GM18868 (cell line): ENCODE data around the gene GRM7.
A peak's percentile ranks its signal among the peaks of the same experiment; 100 is the strongest.

Source experiments
- ATAC-seq: cut with Tn5 transposase; IDR thresholded peaks from one replicate; pipeline ENCODE4 v1.9.1; 2021; ENCODE audit warnings: mild to moderate bottlenecking, moderate library complexity; ENCODE audit not compliant: unreplicated experiment

GRM7 gene

GRCh38 chr3:7567160-7567559, 706.2 kb downstream of the GRM7 start:
- ATAC-seq = peak; percentile 93

- no peak for ATAC-seq
These were observed 707.7 kb downstream of the GRM7 start for GRCh38 chr3:7568526-7569184.

GRCh38 chr3:7573330-7573729, 712.4 kb downstream of the GRM7 start:
- ATAC-seq = no peak

- ATAC-seq = no peak
These were observed 713.5 kb downstream of the GRM7 start for GRCh38 chr3:7574435-7574834.

GRCh38 chr3:7576071-7576470, 715.2 kb downstream of the GRM7 start:
- no peak for ATAC-seq

- no peak for ATAC-seq
These were observed 715.6 kb downstream of the GRM7 start for GRCh38 chr3:7576506-7576905.

- no peak for ATAC-seq
These were observed 716.6 kb downstream of the GRM7 start for GRCh38 chr3:7577513-7577912.

- no peak for ATAC-seq
These were observed 720.9 kb downstream of the GRM7 start for GRCh38 chr3:7581831-7582230.

- ATAC-seq = no peak
These were observed 724.1 kb downstream of the GRM7 start for GRCh38 chr3:7585052-7585451.

- no peak for ATAC-seq
These were observed 727.3 kb downstream of the GRM7 start for GRCh38 chr3:7588236-7588635.

- no peak for ATAC-seq
These were observed 728.6 kb downstream of the GRM7 start for GRCh38 chr3:7589526-7589925.

GRCh38 chr3:7602297-7602696, 741.4 kb downstream of the GRM7 start:
- no peak for ATAC-seq

GRCh38 chr3:7607083-7607482, 746.2 kb downstream of the GRM7 start:
- ATAC-seq = no peak

GRCh38 chr3:7607676-7608075, 746.8 kb downstream of the GRM7 start:
- ATAC-seq = no peak

- no peak for ATAC-seq
These were observed 749.7 kb downstream of the GRM7 start for GRCh38 chr3:7610634-7611033.

- no peak for ATAC-seq
These were observed 754.1 kb downstream of the GRM7 start for GRCh38 chr3:7615043-7615442.

GRCh38 chr3:7618606-7619005, 757.7 kb downstream of the GRM7 start:
- no peak for ATAC-seq

- no peak for ATAC-seq
These were observed 759.5 kb downstream of the GRM7 start for GRCh38 chr3:7620401-7620800.

GRCh38 chr3:7621046-7621630, 760.2 kb downstream of the GRM7 start:
- ATAC-seq = no peak

GRCh38 chr3:7621651-7622050, 760.7 kb downstream of the GRM7 start:
- ATAC-seq = no peak

GRCh38 chr3:7625021-7625420, 764.1 kb downstream of the GRM7 start:
- no peak for ATAC-seq

GRCh38 chr3:7630351-7630911, 769.5 kb downstream of the GRM7 start:
- no peak for ATAC-seq

- no peak for ATAC-seq
These were observed 770.0 kb downstream of the GRM7 start for GRCh38 chr3:7630925-7631324.
